NB4 (cell line): ENCODE results near the gene PLCH1.

Experiments
- DNase-seq: peaks from one replicate; pipeline ENCODE4 v3.0.0; 2010; ENCODE audit warnings: low read depth
- H3K4me3 ChIP-seq: one replicate; pipeline ENCODE4 v1.5.1; 2011; ENCODE audit warnings: mild to moderate bottlenecking, low read depth, low read length, moderate library complexity
- CTCF ChIP-seq: IDR thresholded peaks from one replicate; pipeline ENCODE4 v1.5.1; 2012; ENCODE audit warnings: low read depth, low read length
- MAX ChIP-seq: IDR thresholded peaks from 2 replicates; pipeline ENCODE4 v1.6.1; 2011; ENCODE audit warnings: low read depth, low read length
- MYC ChIP-seq: IDR thresholded peaks from 2 replicates; pipeline ENCODE4 v1.6.1; 2011; ENCODE audit warnings: low read depth, low read length
- POLR2A ChIP-seq: IDR thresholded peaks from 2 replicates; pipeline ENCODE4 v1.6.1; 2011; ENCODE audit warnings: mild to moderate bottlenecking; ENCODE audit not compliant: insufficient read length; ENCODE audit errors: extremely low read depth

PLCH1 gene

DNA sequence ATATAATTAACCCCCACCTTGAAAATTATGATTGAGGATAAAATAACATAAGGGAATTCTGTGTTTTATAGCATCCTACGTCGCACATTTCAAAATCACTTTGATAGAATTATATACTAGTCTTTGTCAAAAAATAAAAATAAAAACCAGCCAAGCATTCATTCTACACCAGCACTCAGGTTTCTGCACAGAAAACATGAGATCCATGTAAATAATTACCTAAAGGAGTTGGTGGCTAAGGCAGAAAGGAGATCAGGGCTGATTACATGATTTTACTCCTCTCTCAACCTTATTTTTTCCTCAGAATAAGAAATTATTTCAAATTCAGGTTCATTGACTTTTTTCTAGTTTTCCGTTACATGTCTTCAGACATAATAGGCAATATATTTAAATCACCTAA is 194.5 kb downstream of the PLCH1 start:
- DNase-seq = no peak
- no peak overlapping the region for H3K4me3 ChIP-seq
- TF ChIP-seq MAX (no peak), POLR2A (no peak), CTCF (no peak)

GRCh38 chr3:155549087-155549486 is 195.8 kb downstream of the PLCH1 start:
- TF ChIP-seq CTCF (no peak), MYC (no peak), POLR2A (no peak), MAX (no peak)
- H3K4me3 ChIP-seq = no peak overlapping the region
- DNase-seq = no peak

- DNase-seq = no peak
- no peak for TF ChIP-seq MAX
- no peak for TF ChIP-seq POLR2A
- TF ChIP-seq CTCF = no peak
- TF ChIP-seq MYC = no peak
- H3K4me3 ChIP-seq = no peak overlapping the region
Observed at GRCh38 chr3:155548195-155548594, 196.7 kb downstream of the PLCH1 start.

DNA sequence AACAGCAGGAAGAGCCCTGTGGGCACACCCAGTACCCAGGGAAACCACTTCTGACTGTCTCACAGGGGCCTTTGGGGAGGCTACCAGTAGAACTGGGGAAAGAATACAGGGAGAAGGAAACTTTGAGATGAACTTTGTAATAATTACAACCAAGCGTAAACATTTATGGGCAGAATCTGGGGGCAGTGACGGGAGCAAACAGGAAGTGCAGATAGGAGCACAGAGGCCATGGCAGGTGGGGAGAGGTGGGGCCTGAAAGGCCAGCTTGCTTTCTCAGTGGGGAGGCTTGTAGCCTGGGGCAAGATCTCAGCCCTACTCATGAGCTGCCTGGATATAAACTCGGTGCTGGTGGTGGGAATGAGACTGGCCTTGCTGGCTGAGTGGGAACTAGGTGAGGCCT is 209.8 kb downstream of the PLCH1 start:
- no peak for TF ChIP-seq POLR2A
- TF ChIP-seq MAX = no peak
- no peak for TF ChIP-seq MYC
- no peak for TF ChIP-seq CTCF
- DNase-seq = no peak
- no peak overlapping the region for H3K4me3 ChIP-seq

DNA sequence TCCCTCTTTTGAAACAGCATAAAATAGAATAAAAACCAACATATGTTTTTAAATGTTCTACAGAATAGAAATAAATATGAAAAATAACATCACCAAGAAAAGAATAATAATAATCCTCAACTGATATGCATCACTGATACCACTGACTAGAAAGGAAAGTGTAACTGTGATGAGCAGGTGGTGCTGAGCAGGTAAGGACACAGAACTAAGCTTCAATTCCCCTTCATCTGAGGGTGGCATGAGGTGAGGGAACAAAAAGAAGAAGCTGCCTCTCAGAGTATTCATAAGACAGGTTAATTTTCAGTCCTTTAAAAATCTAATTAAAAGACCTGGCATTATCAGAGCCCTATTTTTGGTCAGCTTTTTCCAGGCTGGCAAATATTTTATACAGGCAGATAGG is 216.3 kb downstream of the PLCH1 start:
- DNase-seq = no peak
- no peak for TF ChIP-seq POLR2A
- TF ChIP-seq CTCF = no peak
- TF ChIP-seq MAX = no peak
- TF ChIP-seq MYC = no peak

GRCh38 chr3:155525324-155525833 is 219.5 kb downstream of the PLCH1 start:
- TF ChIP-seq CTCF = no peak
- no peak for TF ChIP-seq POLR2A
- no peak for TF ChIP-seq MYC
- TF ChIP-seq MAX = no peak
- no peak overlapping the region for H3K4me3 ChIP-seq
- peak; percentile 8 for DNase-seq

More for the DNA sequence above, 216.3 kb downstream of the PLCH1 start:
- no peak overlapping the region for H3K4me3 ChIP-seq
